ENCODE results near the gene LPCAT2. TPM values are rescaled to one million over a fixed set of nuclear protein-coding genes. Genes with fewer than 3 reads are reported as not detected.

The LPCAT2 gene
- total RNA-seq, 2 donors from 2014 or later = 10.8 to 13.6 TPM

DNA sequence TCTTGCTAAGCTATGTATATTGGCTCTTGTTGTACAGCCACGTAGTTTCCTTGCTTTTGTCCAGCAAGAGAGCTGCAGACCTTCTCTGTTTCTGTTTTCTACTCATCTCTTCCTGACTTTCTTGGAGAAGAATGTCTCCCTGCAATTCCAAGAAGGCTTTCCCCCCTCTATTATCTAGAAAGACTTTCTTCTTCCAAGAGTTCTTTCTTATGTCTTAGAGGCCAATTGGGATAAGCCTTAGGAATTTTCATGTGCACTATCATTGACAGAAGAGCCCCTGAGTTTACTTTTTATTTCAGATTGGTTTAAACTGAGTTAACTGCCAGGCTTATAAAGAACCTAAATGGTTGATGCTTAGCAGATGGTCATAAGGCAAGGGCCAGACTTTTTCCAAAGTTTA is 66.6 kb downstream of the LPCAT2 start:
- 73% methylated on average over 1 of the region's 1 CpG for WGBS
- no peaks in the 10 kb centered on the region for H3K4me1 ChIP-seq (replicated peaks)

DNA sequence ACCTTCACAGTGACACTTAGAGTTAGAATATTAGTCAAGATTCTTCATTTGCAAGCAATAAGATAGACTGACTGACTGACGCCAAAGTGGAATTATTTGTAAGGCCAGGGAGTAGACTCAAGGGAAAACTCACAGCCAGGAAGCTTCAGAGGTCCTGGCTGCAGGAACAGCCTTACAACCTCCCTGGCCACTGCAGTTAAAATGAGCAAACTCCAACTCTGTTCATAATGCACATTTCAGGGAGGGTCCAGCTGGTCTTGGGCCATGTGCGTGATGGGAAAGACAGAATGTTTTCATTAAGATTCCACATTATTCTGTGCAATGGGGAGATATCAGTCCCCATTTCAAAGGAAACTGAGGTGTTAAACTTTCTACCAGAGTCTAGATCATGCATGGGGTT is 67.5 kb downstream of the LPCAT2 start:
- no peak for DNase-seq (ENCODE audit: low spot score)
- Histone ChIP-seq H3K27me3 (replicated peaks; ENCODE audit: insufficient read depth) (no peaks in the 10 kb centered on the region), H3K9me3 (no peaks in the 10 kb centered on the region), H3K4me1 (replicated peaks) (no peaks in the 10 kb centered on the region), H3K27ac (no peak overlapping the region), H3K4me3 (no peak overlapping the region), H3K36me3 (no peaks in the 10 kb centered on the region)
- TF ChIP-seq POLR2AphosphoS5 (IDR thresholded peaks at IDR 0.05) (no peak), POLR2A (IDR thresholded peaks at IDR 0.05) (no peak)
- TF ChIP-seq, protein P1, sequence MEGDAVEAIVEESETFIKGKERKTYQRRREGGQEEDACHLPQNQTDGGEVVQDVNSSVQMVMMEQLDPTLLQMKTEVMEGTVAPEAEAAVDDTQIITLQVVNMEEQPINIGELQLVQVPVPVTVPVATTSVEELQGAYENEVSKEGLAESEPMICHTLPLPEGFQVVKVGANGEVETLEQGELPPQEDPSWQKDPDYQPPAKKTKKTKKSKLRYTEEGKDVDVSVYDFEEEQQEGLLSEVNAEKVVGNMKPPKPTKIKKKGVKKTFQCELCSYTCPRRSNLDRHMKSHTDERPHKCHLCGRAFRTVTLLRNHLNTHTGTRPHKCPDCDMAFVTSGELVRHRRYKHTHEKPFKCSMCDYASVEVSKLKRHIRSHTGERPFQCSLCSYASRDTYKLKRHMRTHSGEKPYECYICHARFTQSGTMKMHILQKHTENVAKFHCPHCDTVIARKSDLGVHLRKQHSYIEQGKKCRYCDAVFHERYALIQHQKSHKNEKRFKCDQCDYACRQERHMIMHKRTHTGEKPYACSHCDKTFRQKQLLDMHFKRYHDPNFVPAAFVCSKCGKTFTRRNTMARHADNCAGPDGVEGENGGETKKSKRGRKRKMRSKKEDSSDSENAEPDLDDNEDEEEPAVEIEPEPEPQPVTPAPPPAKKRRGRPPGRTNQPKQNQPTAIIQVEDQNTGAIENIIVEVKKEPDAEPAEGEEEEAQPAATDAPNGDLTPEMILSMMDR (IDR thresholded peaks at IDR 0.05) = no peak
- WGBS = 88% methylated on average over 2 of the region's 2 CpGs
- intact Hi-C loops (cut with DNase I) = no loop called here

More for the DNA sequence above, 66.6 kb downstream of the LPCAT2 start:
- no peaks in the 10 kb centered on the region for H3K9me3 ChIP-seq
- intact Hi-C loops (cut with DNase I) = no loop called here
- no peak overlapping the region for H3K4me3 ChIP-seq
- no peaks in the 10 kb centered on the region for H3K36me3 ChIP-seq
- no peaks in the 10 kb centered on the region for H3K27me3 ChIP-seq (replicated peaks; ENCODE audit: insufficient read depth)
- TF ChIP-seq, protein P1 (IDR thresholded peaks at IDR 0.05) = no peak
- no peak for TF ChIP-seq POLR2A (IDR thresholded peaks at IDR 0.05)
- no peak overlapping the region for H3K27ac ChIP-seq
- no peak for DNase-seq (ENCODE audit: low spot score)

DNA sequence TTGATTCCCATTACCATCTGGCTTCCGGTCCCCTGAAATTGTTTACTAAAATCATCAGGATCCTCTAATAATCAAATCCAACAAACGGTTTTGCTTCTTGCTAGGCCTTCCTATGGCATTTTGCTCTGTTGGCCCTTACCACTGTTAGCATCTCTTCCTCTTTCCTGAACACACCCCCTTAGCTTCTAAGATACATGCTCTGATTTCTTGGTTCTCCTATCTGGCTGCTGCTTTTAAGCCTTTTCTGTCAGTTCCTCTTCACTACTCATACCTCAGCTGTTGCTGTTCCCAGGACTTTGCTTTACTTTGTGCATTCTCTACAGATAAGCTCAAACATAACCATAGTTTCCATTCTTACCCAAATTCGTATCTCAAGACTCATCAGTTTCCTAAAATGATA is 69.0 kb downstream of the LPCAT2 start:
- Histone ChIP-seq H3K36me3 (no peaks in the 10 kb centered on the region), H3K4me3 (no peak overlapping the region), H3K27ac (no peak overlapping the region), H3K4me1 (replicated peaks) (no peaks in the 10 kb centered on the region), H3K9me3 (no peaks in the 10 kb centered on the region), H3K27me3 (replicated peaks; ENCODE audit: insufficient read depth) (no peaks in the 10 kb centered on the region)
- no peak for DNase-seq (ENCODE audit: low spot score)
- 86% methylated on average over 3 of the region's 3 CpGs for WGBS
- intact Hi-C loops (cut with DNase I) = no loop called here
- TF ChIP-seq POLR2A (IDR thresholded peaks at IDR 0.05) (no peak), POLR2AphosphoS5 (IDR thresholded peaks at IDR 0.05) (no peak)
- TF ChIP-seq, protein P1 (IDR thresholded peaks at IDR 0.05) = no peak

DNA sequence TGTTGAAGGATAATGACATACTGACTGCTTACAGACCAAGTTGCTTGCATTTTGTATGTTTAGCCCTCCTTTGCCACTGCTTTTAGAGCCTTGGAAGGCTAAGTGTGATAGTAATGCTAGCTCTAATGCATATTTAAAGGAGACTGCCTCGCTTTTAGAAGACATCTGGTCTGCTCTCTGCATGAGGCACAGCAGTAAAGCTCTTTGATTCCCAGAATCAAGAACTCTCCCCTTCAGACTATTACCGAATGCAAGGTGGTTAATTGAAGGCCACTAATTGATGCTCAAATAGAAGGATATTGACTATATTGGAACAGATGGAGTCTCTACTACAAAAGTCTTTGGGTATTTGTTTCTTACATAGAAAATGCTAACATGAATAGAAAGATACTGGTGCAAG is 76.8 kb downstream of the LPCAT2 start:
- H3K27ac ChIP-seq = no peak overlapping the region
- no peak for DNase-seq (ENCODE audit: low spot score)
- no peaks in the 10 kb centered on the region for H3K4me1 ChIP-seq (replicated peaks)
- no peak for TF ChIP-seq POLR2AphosphoS5 (IDR thresholded peaks at IDR 0.05)
- 85% methylated on average over 2 of the region's 2 CpGs for WGBS
- no peaks in the 10 kb centered on the region for H3K9me3 ChIP-seq
- intact Hi-C loops (cut with DNase I) = no loop called here
- no peak overlapping the region for H3K4me3 ChIP-seq
- H3K27me3 ChIP-seq (replicated peaks; ENCODE audit: insufficient read depth) = no peaks in the 10 kb centered on the region
- no peaks in the 10 kb centered on the region for H3K36me3 ChIP-seq

DNA sequence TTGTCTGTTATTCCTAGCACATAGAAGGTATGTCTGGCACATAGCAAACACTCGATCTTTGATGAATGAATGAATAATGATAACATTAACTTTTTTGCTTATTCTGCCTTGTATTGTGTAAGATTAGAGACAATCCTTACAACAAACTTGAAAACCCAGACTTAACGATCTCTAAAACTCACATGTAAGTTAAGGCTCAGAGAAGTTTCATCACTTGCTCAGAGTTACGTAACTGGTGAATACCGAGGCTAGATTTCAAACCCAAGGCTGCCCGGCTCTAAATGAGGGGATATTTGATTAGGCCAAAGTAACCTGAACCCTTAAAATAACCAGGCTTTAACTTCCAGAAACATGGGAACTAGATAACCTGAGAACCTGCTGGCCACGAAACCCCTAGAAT is 79.9 kb downstream of the LPCAT2 start:
- no peak for DNase-seq (ENCODE audit: low spot score)
- H3K27me3 ChIP-seq (replicated peaks; ENCODE audit: insufficient read depth) = no peaks in the 10 kb centered on the region
- H3K4me3 ChIP-seq = no peak overlapping the region
- TF ChIP-seq, protein P1 (IDR thresholded peaks at IDR 0.05) = no peak
- no peak for TF ChIP-seq POLR2A (IDR thresholded peaks at IDR 0.05)
- TF ChIP-seq POLR2AphosphoS5 (IDR thresholded peaks at IDR 0.05) = no peak
- H3K36me3 ChIP-seq = no peaks in the 10 kb centered on the region
- no peaks in the 10 kb centered on the region for H3K9me3 ChIP-seq
- 85% methylated on average over 6 of the region's 6 CpGs for WGBS
- no peaks in the 10 kb centered on the region for H3K4me1 ChIP-seq (replicated peaks)
- no peak overlapping the region for H3K27ac ChIP-seq
- intact Hi-C loops (cut with DNase I) = no loop called here
